PC-3 (cell line): Measurements from ENCODE around the gene SLC39A8.

Source experiments
- EZH2 ChIP-seq: fragments of 300-600 bp; sonication (generic); IDR thresholded peaks from one replicate; pipeline ENCODE4 v1.6.1; 2017; ENCODE audit warnings: antibody characterized with exemption, mild to moderate bottlenecking, low read length; ENCODE audit not compliant: unreplicated experiment
- TF ChIP-seq, protein P1 (sequence below): fragments of 300-600 bp; sonication (generic); conservative IDR thresholded peaks from 2 replicates; pipeline ENCODE4 v1.5.1; 2017; ENCODE audit warnings: antibody characterized with exemption, low read depth, mild to moderate bottlenecking, low read length

DNA sequence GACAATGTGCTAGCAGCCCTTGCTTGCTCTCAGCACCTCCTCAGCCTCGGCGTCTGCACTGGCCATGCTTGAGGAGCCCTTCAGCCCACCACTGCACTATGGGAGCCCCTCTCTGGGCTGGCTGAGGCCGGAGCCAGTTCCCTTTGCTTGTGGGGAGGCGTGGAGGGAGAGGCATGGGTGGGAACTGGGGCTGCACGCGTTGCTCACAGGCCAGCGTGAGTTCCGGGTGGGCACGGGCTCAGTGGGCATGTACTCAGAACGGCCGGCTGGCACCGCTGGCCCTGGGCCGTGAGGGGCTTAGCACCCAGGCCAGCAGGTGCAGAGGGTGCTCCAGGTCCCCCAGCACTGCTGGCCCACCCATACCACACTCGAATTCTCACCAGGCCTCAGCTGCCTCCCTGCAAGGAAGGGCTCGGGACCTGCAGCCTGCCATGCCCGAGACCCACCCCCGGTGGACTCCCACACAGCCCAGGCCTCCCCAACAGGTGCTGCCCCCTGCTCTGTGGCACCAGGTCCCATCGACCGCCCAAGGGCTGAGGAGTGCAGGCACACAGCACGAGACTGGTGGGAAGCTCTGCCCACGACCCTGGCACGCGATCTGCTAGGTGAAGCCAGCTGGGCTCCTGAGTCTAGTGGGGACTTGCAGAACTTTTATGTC is 100.3 kb downstream of the SLC39A8 start:
- TF ChIP-seq, protein P1, sequence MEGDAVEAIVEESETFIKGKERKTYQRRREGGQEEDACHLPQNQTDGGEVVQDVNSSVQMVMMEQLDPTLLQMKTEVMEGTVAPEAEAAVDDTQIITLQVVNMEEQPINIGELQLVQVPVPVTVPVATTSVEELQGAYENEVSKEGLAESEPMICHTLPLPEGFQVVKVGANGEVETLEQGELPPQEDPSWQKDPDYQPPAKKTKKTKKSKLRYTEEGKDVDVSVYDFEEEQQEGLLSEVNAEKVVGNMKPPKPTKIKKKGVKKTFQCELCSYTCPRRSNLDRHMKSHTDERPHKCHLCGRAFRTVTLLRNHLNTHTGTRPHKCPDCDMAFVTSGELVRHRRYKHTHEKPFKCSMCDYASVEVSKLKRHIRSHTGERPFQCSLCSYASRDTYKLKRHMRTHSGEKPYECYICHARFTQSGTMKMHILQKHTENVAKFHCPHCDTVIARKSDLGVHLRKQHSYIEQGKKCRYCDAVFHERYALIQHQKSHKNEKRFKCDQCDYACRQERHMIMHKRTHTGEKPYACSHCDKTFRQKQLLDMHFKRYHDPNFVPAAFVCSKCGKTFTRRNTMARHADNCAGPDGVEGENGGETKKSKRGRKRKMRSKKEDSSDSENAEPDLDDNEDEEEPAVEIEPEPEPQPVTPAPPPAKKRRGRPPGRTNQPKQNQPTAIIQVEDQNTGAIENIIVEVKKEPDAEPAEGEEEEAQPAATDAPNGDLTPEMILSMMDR: no peak
- TF ChIP-seq EZH2: no peak
